Activated CD4-positive, alpha-beta T cell treated with anti-CD3 and anti-CD28 coated beads for 48 hours (primary cell): ENCODE measurements around the gene STAM.

Experiments used
- DNase-seq: peaks from one replicate; pipeline ENCODE4 v3.0.0-alpha.2; 2020

STAM gene

GRCh38 chr10:17734432-17735080, 90.6 kb downstream of the STAM start:
- DNase-seq, result no peak

DNA sequence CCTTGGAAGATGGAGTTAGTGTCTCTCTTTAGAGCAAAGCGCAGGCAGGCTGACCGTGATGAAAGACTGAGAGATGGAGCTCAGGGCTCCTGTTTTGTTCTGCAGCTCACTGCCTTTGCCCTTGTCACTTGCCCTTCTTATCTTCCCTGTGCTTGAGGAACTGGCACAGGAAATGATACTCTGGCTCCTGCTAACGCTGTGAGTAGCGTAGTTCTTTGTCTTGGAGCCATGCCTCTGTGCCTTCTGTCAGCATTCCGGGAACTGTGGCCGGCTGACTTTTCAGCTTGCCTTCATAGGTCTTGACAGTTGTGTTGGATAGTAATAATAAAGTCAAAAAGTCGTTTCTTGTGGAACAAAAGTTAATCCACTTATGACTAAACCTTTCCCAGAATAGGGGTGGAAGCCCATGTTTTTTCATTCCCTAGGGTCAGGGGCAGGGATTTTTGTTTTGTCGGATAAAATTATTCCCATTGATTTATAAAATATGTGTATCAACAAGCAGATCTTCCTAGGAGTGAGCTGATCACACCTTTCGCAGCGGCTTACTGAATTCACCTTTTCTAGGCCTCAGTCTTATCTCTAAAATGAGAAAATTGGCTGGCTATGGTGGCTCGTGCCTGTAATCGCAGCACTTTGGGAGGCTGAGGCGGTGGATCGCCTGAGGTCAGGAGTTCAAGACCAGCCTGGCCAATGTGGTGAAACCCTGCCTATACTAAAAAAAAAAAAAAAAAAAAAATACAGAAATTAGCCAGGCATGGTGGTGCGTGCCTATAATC, 91.4 kb downstream of the STAM start:
- DNase-seq, result no peak

DNA sequence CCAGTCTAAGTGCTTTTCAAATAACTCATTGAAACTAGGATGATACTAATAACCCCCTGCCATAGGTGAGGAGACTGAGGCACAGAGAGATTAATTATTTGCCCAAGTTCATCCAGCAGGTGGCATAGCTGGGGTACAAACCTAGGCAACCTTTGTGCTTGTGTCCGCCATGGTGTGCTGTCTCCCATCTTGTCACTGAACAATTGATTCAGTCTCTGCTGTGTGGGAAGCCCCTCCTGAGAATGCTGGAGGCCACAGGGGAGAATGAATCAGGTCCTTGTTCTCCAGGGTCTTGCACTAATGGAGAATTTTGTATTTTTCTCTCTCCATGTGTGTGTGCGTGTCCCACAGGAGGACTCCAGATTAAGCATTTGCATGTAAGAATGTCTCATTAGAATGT, 92.3 kb downstream of the STAM start:
- DNase-seq, result no peak

DNA sequence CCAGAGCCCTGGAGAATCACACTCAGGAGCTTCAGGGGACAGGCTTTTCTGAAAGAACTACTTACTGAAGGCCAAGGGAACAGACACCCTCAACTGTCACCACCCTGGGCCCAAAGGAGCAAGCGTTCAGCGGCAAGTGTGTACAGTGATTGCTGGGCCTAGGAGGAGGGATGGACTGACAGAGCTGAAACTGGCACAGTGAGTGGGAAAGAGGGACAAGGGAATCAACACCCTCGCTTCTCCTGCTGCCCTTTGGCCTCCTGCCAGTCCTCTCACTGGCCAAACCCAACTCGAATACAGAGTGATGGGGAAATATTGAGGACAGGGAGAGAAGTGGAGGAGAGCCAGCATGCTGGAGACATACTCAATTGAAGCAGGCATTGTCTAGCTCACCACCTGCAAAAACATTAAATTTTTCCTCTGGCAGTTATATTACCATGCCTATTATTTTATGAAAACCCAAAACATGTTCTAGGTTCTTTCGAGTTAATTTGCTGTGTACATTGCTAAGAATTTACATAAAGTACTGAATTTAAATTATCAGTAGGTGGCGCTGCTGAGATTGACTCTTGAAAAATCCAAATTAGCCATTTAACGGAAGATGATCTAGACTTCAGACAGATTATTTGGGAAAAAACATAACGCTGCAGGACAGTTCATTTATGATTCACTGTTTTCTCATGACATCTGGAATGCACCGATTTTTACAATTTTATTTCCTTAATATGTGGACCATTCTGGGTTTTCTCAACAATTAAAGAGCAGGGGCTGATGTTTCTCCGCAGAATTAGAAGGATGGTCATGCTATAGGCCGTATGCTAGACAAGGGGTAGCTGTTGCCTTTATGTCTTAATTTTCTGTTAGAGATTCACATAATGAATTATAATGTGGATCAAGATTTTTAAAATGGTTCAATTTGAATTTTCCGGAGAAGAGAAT, 93.3 kb downstream of the STAM start:
- DNase-seq, result no peak

GRCh38 chr10:17740668-17741067, 96.7 kb downstream of the STAM start:
- DNase-seq, result no peak

- peak; percentile 84 for DNase-seq
Measured at GRCh38 chr10:17742918-17743317, 99.0 kb downstream of the STAM start.

GRCh38 chr10:17743437-17743836, 99.5 kb downstream of the STAM start:
- no peak for DNase-seq

GRCh38 chr10:17744341-17744861, 100.5 kb downstream of the STAM start:
- no peak for DNase-seq

- DNase-seq, result no peak
Measured at GRCh38 chr10:17747883-17748550, 104.1 kb downstream of the STAM start.

- no peak for DNase-seq
Measured at GRCh38 chr10:17749890-17750289, 105.9 kb downstream of the STAM start.

DNA sequence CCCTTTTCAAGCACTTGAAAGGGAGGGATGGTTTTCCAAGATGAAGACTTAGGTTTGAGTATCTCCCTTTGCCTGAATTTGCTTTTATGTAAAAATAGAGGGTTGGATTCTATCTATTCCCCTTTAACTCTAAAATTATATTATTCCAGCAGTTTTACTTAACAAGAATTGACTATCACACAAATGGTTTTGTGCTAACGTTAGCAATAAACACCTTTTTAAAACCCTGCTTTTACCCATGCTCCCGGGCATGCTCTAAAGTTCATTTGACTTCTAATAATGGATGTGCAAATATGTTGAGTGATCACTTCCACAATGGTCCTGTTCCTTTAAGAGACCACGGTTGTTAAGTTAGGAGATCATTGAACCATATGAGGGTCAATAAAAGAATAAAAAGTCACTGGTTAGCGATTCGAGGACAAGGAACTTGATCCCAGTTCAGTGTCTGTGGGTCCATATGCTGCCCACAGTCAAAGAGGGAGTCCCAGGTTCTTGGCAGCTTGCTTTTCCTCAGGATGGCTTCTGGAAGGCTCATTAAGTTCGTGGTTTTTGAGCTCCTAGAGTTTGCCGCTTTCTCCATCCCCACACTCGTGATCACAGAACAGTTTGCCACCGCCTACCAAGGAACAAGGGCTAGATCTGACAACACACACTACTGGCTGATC, 108.0 kb downstream of the STAM start, which contains the start of gene TMEM236:
TSS of gene TMEM236 (plus strand) at position 421 of the 665 bp plus-strand sequence. CDS start at position 516, 95 bp downstream.
- no peak for DNase-seq

GRCh38 chr10:17756557-17757217, 112.7 kb downstream of the STAM start:
- no peak for DNase-seq

- no peak for DNase-seq
Measured at GRCh38 chr10:17758200-17758599, 114.2 kb downstream of the STAM start.

GRCh38 chr10:17758896-17759295, 114.9 kb downstream of the STAM start:
- no peak for DNase-seq

GRCh38 chr10:17764142-17764541, 120.2 kb downstream of the STAM start:
- DNase-seq, result no peak

DNA sequence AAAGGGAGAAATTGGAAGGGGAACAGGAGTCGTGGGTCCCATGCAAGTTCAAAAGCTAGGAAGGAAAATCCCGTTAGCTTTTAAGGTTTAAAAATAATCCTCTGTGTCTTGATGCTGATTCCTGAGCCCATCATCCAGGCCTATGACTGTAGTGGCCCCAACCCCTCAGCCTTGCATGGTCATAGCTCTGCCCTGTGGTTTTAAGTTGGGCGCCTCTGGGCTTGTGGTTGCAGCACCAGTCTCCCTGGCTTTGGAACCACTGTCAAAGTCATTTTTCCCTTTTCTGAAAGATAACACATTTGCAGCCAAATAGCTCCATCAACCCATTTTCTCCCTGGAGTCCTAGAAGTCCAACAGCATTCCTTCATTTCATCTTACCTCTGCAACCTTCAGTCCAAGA, 121.7 kb downstream of the STAM start:
- DNase-seq, result no peak
